Activated CD4-positive, alpha-beta T cell treated with anti-CD3 and anti-CD28 coated beads, Interleukin-2, amount 50 U/mL, for 48 hours (primary cell): Measurements from ENCODE around the gene KIFC3.
"Not testable (repeated sequence)": the region's sequence is repeated elsewhere in the genome, so short reads cannot be mapped to it uniquely, and the experiment has no call there.

Source experiments
- DNase-seq, 2 experiments: peaks; one replicate each; pipeline ENCODE4 v3.0.0-alpha.2; 2020

Gene KIFC3, protein sequence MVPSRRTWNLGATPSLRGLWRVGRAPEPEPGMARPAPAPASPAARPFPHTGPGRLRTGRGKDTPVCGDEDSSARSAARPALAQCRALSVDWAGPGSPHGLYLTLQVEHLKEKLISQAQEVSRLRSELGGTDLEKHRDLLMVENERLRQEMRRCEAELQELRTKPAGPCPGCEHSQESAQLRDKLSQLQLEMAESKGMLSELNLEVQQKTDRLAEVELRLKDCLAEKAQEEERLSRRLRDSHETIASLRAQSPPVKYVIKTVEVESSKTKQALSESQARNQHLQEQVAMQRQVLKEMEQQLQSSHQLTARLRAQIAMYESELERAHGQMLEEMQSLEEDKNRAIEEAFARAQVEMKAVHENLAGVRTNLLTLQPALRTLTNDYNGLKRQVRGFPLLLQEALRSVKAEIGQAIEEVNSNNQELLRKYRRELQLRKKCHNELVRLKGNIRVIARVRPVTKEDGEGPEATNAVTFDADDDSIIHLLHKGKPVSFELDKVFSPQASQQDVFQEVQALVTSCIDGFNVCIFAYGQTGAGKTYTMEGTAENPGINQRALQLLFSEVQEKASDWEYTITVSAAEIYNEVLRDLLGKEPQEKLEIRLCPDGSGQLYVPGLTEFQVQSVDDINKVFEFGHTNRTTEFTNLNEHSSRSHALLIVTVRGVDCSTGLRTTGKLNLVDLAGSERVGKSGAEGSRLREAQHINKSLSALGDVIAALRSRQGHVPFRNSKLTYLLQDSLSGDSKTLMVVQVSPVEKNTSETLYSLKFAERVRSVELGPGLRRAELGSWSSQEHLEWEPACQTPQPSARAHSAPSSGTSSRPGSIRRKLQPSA

DNA sequence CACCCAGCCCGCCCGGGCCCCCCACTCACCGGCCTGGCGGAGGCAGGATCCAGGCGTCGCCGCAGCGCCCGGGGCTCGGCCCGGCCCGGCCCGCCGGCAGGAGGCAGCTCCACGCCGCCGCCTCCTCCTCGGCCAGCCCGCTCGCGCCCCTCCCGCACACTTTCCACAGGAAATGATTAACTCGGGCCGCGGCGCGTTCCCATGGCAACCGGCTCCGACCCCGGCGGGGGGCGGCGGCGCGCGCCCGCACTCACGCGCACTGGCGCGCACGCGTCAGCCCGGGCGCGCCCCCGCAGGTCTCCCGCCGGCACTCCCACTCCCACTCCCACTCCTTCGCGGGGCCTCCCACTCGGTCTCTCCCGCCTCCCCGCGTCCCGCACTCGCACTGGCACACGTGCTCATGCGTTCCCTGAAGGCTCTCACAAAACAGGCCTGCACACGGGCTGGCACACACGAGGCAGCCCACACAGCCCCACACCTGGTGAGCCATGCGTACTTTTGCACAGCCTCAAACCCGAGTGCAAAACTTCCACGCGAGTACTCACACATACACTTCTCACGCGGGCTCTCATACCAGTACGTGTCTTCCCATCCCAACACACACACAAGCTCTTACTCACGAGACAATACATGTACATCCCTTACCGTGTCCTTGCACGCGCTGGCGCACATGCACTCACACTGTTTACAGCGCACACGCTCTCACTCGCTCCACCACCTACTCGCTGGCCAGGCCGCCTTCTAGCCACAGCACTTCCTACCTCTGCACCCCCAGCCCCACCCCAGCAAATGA, at the start of gene KIFC3:
TSS of gene KIFC3 (minus strand) at position 151 of the 793 bp plus-strand sequence. CDS start 4,248 bp downstream, outside the sequence.
- DNase-seq, result peak; percentile 65 to 75

DNA sequence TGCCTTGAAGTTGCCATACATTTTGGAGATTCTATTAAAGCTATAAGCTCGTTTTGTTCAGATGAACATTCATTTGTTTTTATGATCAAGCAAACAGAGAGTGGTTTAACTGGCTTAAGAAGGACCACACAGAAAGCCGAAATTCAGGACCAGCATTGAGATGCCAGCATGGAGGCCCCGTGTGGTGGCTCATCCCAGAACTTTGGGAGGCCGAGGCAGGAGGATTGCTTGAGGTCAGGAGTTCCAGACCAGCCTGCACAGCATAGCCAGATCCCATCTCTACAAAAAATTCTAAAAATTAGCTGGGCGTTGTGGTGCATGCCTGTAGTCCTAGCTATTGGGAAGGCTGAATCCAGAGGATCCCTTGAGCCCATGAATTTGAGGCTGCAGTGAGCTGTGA, 45.9 kb upstream of the KIFC3 start:
- DNase-seq, result no peak

DNA sequence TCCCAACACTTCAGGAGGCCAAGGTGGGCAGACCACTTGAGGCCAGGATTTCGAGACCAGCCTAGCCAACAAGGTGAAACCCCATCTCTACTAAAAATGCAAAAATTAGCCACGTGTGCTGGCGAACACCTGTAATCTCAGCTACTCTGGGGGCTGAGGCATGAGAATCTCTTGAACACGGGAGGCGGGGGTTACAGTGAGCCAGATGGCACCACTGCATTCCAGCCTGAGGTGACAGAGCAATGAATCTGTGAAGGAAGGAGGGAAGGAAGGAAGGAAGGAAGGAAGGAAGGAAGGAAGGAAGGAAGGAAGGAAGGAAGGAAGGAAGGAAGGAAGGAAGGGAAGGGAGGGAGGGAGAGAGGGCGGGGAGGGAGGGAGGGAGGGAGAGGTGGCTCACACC, 44.6 kb upstream of the KIFC3 start:
- DNase-seq, result not testable (repeated sequence)

DNA sequence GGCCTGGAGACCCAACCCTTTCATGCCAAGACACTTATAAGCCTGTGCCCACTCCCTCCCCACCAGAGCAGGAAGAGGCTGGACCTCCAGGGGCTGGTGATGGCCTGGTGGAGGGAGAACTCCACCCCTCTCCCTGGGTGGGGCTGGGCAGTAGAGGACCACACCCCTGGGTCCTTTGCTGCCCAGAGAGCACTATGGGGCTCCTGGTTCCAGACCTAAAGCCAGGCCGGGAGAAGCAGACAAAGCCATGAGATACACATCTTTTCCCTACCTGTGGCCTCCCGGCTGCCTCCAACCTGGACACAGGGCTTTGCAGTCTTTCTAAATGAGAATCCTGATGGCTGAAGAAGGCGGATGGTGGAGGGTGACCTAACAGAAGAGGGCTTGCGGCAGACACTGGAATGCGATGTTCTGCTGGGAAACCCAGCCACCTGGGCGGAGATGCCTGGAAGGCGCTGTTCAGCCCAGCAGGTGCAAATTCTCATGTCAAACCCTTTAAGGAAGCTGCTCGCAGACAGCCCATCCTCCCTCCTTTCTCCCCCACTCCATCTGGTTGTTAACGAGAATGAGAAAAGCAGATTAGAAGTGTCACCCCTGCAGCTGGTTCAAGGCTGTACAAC, 43.9 kb upstream of the KIFC3 start:
- DNase-seq, result no peak

DNA sequence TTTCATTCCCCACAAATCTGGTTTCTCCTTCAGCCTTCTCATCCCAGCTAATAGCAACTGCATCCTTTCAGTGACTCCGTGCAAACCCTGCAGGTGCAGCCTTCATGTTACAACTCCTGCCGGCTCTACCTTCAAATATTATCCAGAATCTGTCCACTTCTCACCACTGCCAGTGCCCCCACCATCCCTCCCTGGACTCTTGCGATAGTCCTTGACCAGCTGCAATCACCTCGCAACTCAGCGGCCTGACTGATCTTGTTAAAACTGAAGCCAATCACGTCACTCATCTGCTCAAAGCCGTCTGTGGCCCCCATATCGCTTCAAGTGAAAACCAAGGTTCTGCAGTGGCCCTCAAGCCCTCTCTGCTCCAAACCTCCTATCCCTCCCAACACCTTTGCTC, 42.8 kb upstream of the KIFC3 start:
- no peak for DNase-seq

DNA sequence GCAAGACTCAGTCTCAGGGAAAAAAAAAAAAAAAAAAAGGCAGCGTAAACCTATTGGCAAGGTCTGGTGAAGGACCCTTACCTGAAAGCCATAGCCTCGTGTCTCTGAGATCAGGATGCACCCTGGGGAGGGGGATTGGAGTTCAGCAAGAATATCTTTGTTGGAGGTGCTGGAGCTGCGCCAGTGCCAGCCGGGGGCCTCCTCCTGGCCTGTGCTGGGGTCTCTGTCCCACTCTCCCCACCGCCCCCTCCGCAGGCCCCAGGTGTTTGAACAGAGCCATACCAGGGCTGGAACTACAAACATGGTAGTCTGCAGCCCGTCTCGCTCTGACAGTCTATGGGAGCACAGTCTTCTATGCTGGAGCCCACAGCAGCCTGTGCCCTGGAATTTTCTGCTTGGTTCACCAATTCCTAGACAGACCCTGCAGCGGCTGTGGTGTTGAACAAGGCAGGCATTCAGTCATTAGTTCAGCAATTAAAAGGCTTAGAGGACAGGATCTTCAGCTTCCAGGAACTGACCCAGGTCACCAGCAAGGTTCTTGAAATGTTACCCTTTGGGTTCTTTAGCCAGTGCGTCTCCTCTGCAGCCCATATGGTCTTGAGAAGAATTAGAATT, 42.2 kb upstream of the KIFC3 start:
- no peak for DNase-seq

DNA sequence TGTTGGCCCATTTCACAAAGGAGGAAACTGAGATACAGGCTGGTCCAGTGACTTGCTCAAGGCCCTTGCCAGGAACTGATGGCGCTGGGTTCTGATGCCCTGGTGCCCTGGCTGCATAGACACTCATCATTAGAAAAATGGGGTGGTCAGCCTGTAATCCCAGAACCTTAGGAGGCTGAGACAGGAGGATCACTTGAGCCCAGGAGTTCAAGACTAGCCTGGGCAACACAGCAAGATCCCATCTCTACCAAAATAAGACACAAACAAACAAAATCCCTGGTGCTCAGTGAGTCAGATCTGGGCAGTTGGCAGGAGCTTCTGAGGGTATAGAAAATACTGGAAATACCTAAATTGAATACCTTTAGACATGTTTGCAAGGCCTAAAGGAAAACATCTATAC, 41.1 kb upstream of the KIFC3 start:
- DNase-seq, result no peak

DNA sequence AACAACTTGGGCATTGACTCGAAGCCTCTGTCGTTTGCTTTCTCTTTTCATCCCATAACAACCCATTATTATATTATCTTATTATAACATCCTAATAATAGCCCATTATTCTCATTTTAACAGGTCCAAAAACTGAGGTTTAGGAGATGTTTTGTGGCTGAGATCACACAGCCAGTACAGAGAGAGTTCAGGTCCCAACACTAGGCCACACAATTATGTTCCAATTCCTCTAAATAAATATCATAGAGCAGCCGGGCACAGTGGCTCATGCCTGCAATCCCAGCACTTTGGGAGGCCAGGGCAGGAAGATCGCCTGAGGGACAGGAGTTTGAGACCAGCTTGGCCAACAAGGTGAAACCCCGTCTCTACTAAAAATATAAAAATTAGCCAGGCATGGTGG, 40.3 kb upstream of the KIFC3 start:
- DNase-seq, result no peak

DNA sequence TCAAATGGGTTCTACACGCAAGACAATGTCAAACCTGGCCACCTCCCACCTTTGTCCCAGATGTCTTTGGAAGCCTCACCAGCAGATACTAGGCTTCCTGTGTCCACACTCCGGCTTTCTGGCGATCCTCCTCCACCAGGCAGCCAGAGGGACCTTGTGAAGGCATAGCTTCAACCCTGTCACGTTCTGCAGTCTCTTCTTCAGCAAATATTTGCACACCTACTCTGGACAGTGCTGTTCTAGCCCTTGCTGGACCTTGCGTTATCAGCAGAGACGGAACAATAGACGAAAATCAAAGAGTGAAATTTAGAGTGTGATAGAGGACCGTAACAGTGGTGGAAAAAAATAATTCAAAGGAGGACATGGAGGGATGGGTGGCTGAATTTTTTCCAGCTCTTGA, 38.5 kb upstream of the KIFC3 start:
- DNase-seq, result no peak

DNA sequence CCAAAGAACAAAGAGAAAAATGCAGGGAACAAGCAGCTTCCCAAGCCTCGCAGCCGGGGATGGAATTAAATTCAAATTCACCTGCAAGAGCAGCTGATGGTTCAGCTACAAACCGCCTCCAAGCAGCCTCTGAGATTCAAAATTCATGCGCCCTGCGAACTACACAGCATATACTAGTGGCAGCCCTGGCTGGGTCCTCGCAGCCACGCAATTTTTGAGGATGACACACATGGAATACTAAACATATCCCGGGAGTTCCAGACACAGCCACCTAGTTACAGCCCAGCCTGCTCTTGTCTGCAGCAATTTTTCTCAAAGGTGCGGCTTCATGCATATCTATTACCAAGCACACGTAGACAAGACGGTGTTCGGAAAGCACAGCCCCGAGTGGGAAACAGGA, 35.9 kb upstream of the KIFC3 start:
- no peak for DNase-seq

DNA sequence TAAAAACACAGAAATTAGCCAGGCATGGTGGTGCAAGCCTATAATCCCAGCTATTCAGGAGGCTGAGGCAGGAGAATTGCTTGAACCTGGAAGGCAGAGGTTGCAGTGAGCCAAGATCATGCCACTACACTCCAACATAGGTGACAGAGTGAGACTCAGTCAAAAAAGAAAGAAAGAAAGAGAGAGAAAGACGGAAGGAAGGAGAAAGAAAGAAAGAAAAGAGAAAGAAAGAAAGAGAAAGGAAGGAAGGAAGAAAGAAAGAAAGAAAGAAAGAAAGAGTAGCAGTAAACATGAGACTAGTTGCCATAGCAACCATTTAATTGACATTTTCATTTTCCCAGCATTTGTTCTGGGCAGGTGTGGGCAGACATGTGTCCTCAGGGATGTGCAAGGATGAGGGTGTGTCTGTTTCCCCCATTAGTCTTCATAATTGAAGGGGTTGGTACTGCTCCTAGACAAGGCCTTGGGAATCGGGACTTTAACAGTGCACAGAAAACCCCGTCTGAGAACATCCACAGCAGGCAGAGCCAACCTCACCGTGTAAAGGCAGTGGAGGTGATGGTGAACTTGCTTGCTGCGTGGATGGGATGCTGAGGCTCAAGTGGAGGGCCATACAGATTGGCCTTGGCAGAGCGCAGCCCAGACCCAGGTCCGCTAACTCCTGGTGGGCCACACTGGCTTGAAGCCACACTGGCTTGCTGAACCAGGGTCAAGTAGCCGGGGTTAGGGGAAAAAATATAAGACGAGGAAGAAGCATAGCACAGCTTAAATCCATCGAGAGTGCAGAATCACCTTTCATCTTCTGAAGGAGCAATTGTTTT, 35.2 kb upstream of the KIFC3 start:
- DNase-seq, result no peak

DNA sequence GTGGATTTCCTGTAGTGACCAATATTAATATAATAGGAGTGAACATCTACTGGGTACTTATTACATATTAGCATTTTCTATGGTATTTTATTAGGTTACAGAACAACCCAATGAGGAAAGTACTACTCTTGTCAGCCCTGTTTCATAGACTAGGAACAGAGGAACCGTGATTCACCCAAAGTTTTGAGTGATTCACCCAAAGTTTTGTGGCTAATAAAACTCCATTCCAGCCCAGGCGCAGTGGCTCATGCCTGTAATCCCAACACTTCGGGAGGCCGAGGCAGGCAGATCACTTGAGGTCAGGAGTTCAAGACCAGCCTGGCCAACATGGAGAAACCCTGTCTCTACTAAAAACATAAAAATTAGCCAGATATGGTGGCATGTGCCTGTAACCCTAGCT, 33.1 kb upstream of the KIFC3 start:
- DNase-seq, result not testable (repeated sequence)

DNA sequence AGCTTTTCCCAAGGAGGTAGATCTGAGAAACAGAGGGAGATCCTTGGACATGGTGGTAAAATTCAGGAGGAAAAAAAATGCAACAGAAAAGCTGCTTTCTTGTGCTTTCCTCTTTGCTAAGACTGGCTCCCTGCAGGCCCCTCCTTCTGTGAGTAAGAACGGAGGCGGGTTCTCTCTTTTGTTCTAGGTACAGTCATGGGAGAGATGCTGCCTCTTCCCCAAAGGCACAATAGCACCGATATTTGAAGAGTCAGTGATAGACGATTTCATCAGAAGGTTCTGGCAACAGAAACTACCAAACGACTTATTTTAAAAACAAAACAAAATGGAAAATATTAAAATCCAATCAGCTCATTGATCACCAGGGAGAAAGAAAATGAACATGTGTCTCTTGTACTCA, 32.6 kb upstream of the KIFC3 start:
- no peak for DNase-seq

DNA sequence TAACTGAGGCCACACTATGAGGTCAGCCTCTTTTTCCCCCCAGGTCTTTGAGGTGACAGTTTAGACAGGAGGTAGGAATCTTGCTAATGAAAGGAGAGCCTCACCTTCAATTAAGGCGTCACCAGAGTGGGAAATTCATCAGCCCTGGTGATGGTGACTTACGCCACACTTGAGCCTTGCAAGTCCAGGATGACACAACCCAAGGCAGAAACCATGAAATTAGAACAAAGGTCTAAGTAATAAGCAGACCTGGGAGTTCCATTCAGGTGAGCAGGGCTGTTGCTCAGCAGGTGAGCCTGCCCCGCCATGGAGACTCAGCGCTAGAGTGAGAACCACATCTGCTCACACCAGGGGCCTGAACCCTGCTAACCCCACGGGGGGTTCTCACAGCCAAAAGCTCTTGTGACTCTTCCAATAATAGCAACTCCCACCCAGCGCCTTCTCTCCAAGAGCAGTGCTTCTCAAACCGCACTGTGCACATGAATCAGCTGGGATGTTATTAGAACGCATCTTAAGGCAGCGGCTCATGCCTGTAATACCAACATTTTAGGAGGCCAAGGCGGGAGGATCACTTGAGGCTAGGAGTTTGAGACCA, 28.7 kb upstream of the KIFC3 start:
- no peak for DNase-seq

DNA sequence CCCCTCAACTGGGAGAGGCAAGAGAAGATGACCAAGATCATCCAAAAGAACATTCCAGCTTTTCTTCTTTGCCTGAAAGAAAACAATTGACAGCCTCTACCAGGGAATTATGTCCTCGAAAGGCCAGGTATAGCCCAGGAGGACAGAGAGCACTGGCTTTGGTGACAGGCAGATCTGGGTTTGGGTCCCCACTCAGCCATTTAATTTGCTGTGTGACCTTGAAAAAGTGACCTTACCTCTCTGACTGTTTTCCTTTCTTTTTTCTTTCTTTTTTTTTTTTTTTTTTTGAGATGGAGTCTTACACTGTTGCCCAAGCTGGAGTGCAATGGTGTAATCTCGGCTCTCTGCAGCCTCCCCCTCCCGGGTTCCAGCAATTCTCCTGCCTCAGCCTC, 27.7 kb upstream of the KIFC3 start:
- DNase-seq, result no peak

DNA sequence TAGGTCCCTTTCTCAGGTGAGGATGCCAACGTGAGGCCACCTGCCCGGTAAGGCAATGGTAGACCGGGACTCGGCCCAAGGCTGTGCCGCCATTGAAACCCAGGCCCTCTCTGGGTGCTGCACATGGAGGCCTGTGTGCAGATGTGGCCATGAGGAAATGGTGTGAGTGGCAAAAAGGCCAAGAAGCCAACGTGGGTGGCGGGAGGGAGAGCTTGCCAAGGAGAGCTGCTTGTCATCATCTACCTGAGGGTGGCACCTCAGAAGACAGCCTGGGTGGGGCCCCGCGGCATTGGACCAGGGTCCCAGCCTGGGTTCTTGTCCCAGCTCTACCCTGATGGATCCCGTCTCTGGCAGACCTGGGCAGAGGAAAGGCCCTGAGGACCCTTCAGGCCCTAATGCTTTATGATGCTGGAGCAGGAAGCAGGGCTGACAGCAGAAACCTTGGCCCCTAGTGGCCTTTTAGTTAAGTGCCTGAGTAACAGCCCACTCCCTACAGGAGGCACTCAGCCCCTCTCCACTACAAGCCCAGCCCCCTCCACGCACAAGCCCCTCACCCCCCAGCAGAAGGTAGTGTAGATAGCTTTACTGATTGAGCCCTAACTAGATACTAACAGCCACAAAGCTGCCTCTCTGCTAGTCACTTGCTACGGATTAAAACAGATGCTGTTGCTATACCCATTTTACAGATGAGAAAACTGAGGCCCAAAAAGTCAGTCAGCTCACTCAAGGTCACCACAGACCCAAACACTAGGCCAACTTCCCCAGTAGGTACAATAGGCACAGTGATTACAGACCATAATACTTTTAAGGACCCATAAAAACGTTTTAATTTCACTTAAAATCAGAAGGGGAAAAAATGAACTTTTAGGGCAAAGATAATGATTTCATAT, 26.2 kb upstream of the KIFC3 start:
- DNase-seq, result no peak

DNA sequence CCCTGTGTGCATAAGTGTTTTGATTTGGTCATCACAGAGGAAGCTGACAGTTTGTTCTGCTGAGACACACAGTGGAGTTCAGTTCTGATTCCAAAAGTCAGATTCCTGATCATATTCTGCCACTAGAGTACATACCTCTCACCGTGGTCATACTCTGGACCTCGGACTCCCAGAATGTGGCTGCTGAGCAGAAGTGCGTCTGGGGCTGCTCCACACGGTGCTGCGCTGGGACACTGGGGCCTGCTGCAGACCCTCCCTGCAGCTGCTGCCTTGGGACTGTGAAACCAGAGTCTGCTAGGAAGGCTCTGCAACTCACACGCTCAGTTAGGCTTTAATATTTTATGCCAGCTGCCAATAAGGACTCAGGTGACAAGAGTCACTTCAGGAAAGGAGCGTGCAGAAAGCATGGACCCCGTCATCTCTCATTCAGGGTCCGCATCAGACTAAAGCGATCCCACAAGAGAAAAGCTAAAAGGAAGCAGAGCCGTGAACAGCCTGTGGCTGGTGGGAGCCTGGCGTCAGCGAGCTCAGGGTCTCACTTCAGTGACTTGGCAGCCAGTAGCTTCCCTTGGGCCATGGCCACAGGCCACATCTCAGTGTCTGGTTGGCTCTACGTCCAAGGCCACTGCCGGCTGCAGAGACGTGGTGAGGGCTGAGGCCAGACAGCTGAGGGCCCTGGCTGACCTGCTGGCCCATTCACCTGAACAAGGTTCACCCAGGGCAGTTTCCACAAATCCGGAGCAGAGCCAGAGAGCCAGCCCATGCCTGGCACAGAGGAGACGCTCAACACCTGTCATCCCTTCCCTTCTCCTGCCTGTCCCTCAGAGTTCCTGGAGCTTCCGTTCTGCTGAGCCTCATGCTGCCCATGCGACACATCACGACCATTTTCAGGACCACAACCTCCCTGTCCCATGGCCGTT, 24.7 kb upstream of the KIFC3 start:
- no peak for DNase-seq

DNA sequence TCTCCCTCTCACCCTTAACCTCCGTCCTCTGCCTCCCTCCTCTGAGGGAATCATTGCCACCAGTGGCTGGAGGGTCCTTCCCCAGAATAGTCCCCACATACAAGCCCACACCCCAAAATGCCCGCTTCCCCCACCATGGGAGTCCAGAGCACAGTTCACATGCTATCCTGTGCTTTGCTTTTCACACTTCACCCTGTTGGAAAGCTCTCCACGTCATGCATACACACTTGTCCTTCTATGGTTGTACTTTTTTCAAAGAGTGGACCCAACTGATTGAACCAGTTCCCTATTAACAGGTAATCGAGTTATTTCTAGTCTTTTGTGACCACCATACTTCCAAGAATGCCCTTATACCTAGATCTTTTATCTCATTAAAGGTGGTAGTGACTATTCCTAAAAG, 23.8 kb upstream of the KIFC3 start:
- DNase-seq, result no peak
